ENCODE results near the gene SESN1. TPM values are rescaled to one million over a fixed set of nuclear protein-coding genes. Genes with fewer than 3 reads are reported as not detected.

Gene SESN1
- polyA plus RNA-seq, 10 donors: 35.0 to 66.4 (median 52.8) TPM

- no peak for DNase-seq
Measured at GRCh38 chr6:109062767-109063352, 31.8 kb downstream of the SESN1 start.

- no peak for DNase-seq
Measured at GRCh38 chr6:109062216-109062615, 32.4 kb downstream of the SESN1 start.

DNA sequence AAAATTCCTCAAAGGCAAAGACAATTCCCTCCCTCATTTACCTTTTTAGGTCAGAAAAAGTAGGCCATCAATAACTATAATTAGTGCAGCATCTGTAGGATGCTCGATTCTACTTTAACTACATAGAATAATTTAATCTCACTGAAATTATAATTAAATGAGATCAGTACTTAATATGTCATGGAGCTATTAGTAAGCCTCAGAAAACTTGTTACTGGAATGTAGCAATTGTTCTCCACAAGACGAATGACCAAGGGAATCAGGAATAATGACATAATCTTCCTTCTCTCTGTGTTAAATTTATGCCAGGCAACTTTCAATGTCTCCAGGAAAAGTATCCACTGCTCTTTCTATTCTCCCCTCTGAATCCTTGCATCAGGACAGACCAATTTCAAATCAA lies 34.1 kb downstream of the SESN1 start:
- DNase-seq: no peak

- peak in 1 of 3 donors; percentile 27 for DNase-seq
Measured at GRCh38 chr6:109059571-109060021, 35.0 kb downstream of the SESN1 start.

DNA sequence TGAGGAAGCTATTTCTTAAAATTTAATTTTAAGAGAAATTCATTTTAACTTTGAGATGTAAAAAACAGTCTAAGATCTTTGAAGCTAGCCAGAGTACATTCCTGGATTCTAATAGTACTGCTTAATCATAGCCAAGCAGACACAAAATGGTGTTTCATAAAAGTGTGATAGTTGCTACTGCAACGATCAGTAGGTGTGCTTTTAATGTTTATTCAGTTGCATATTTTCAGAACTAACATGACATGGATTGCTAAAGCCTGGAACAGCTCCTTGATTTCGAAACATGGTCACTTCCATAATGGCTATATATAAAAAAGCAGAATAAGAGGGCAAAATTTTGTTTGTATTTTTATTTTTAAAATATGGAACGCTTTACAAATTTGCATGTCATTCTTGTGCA lies 35.5 kb downstream of the SESN1 start:
- DNase-seq: no peak

DNA sequence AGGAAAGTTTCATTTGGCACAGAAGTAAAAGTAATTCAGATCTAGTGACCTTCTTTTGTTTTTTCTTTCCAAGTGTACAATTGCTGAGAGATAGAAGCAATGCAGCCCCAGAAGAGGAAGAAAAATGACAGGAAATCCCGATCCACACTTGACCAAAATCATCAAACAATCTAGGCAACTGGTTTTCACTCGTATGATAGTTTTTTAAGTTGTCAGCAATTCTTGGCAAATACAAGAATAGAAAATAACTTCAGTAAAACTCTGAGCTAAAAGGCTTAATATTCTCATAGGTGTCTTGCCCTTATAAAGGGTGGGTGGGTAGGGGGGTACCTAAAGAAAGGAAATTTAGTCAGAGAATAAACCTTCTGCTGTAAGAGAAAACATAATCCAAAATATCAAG lies 36.0 kb downstream of the SESN1 start:
- DNase-seq: no peak

DNA sequence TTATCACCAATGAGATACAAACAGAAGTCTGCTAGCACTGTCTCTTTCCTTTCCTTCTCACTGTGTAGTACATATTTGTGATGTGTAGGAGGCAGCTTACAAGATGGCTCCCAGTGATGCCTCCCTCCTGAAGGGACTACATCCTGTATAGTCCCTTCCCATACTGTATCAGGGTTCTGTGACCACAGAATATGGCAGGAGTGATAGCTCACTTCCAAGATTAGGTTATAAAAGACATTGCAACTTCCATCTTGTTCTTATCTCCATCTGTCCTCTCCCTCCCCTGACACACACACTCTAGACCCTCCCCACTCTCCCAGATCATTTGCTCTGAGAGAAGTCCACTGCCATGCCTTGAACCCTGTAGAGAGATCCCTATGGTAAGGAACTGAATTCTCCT lies 38.0 kb downstream of the SESN1 start:
- DNase-seq: no peak

- DNase-seq: no peak
Measured at GRCh38 chr6:109055771-109056235, 38.8 kb downstream of the SESN1 start.

DNA sequence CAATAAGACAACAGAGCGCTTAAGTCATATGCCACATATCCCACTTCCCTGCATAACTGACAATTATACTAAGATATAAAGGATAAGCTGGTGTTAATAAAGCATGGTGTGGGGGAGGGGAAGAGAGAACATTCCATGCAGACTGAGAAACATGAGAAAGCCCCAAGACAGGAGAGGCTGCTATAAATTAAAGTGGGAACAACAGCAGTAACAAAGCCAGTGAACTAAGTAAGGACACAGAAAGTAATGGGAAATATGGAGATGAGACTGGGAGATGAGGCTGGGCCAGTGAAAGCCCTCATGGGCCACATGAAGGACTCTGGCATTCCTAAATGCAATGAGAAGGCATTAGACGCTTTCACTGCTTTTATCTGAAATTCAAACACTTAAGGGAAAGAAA lies 41.3 kb downstream of the SESN1 start:
- no peak for DNase-seq

DNA sequence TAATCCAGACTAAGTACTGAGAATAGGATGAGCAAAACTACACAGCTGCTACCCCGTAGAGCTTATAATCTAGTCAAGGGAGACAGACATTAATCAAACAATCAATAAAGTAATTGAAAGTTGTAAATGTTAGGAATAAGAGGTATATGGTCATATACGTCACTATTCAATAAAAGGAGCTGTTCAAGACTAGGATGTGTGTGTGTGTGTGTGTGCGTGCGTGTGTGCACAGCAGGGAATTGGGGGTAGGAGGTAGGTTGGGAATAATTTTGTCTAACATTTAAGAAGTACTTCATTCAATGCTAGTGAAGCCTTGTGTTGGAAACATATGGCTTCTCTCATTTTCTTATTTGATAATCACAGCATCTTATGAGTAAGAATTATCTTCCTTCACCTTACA lies 41.8 kb downstream of the SESN1 start:
- no peak for DNase-seq

DNA sequence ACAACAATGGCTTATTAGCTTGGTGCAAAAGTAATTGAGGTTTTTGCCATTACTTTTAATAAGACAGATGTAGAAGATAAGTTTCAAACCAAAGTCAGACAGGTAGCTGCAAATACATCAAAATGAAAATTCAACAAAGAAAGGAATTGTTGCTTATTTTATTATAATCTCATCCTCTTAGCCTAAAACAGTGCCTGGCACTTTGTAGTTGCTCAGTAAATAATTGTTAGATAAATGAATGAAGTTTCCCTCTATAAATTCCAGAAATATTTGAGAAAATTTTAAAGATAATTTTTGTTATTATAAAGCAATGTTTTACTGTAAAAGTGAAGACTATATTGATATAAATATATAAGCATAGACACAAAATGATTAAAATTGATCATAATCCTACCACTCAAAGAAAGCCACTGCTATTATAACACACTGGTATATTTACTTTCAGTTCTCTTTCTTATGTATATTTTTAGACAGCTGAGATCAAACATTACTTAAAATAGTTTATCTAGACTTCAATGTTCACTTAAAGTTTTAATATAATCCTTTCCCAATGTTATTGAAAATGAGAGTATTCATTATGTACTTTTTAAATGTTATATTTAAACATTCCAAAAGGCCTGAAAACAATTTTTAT lies 42.5 kb downstream of the SESN1 start:
- DNase-seq: no peak

- DNase-seq: no peak
Measured at GRCh38 chr6:109051301-109052017, 43.2 kb downstream of the SESN1 start.

- DNase-seq: no peak
Measured at GRCh38 chr6:109050447-109051102, 44.1 kb downstream of the SESN1 start.

DNA sequence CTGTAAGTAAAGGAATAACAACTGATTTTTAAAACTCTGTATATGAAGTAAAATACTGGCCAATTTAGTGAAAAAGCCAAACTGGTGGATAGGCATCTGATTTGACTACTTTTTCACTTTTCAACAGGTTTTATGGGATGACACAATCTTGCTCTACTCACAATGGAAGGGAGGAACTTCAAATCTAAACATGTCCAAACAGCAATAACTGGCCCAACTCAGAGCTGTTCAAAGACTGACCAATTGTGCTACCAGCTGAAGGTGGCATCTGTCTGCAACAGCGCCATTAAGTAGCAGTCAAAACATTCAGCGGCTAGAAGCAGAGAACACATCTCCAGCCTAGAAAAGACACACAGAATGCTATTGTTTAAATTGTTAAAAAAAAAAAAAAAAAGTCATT lies 44.6 kb downstream of the SESN1 start:
- DNase-seq: no peak

DNA sequence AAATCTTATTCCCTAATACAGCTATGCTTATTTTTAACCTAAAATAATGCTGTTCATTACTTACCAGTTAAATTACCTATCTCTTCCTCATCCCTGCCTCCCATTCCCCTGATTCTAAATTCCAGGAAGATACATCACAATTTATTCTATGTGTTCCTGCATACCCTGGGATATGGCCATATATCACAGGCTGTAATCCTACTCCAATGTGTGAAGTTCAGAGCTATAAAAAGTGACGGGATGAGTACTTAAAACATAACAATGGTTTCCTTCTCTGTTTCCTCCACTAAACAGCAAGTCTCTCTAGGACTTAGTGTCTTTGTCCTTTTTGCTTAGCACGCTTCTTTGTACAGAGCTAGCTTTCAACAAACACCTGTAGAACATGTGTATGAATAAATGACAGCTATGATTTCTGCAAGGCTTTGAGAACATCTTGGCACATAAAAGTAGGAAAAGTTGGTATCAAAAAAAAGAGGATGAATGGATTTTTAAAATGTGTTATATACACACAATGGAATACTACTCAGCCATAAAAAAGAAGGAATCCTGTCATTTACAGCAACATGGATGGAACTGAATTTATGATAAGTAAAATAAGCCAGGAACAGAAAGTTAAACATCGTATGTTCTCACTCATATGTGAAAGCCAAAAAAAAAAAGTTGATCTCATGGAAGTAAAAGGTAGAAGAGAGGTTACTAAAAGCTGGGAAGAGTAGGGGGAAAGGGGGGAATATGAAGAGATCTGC lies 45.8 kb downstream of the SESN1 start:
- no peak for DNase-seq

DNA sequence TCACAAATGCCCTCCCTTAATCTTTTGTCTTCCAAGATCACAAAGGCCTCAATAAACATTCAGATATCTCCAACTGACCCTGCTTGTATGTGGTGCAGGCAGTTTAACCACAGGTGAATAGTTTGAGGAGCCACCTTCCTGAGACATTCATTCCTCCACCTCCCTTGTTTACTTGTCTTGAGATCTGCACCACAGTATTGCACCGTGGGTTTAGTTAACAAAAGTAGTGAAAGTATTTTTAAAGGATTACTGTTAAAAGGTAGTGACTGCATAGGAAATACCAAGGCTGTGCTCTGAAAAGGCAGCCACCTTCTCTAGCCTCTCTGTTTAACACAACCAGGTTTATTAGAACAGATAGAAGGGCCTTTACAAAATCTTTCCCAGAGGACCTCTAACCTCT lies 46.5 kb downstream of the SESN1 start:
- no peak for DNase-seq

- no peak for DNase-seq
Measured at GRCh38 chr6:109045493-109045892, 49.2 kb downstream of the SESN1 start.

- DNase-seq: peak in 1 of 3 donors; percentile 32
Measured at GRCh38 chr6:109039795-109040194, 54.9 kb downstream of the SESN1 start.

- DNase-seq: no peak
Measured at GRCh38 chr6:109038837-109039398, 55.7 kb downstream of the SESN1 start.

DNA sequence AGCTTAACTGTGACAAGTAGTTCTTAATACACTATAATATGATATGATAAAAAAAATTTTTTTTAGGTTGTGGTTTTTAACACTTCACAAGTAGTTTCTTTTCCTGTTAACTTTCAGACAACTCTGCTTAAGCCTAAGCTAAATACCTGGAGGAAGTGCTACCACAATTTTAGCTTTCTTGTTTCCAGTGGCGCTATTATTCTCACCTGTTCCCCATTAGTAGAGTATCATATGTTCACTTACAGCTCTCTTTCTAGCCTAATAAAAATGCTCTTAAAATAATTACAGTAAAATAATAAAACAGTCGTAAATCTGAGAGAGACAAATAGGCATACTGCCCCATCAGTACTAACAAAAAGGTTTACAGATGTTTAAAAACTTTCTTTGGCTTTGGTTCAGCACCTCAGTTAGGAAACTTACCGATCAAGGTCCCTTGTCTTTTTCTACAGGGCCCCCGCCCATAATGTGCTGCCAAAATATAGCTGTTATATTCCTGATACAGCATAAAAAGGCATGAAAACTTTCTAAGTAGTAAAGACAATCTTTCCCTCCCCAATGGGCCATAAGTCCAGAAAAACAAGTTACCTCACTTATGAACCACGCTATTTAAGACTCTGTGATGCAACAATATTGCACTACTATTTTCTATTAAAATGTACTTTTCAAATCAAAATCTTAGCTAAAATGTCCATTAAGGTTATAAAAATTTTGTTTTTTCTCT lies 57.9 kb downstream of the SESN1 start:
- peak; percentile 26 to 76 (median 63) for DNase-seq

DNA sequence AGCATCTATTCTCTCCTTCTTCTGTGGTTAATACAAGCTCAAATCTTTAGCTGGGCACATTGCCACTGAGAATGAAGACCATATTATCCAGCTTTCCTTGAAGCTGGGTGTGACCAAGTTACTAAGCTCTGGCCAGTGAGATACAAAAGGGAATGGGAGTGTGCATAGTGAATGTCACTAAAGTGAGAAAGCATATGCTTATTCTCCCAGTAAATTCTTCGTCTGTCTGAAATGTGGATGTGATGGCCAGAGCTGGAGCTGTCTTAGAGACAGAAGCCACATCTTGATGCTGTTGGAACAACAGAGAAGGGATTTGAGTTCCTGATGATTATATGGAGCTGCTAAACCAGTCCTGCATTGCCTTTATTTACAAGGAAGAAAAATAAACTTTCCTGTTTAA lies 60.1 kb downstream of the SESN1 start:
- peak; percentile 37 to 63 (median 52) for DNase-seq
